ENCODE measurements around the gene CDKL4. TPM values are rescaled to one million over a fixed set of nuclear protein-coding genes. Genes with fewer than 3 reads are reported as not detected.
A peak's percentile ranks its signal among the peaks of the same experiment; 100 is the strongest.

The CDKL4 gene
- total and polyA plus RNA-seq, 8 donors, result 0.14 to 0.79 (median 0.25) TPM; not detected in 1

- H3K4me3 ChIP-seq, result no peak overlapping the region
- no peak for ATAC-seq
- H3K36me3 ChIP-seq, result no peaks in the 10 kb centered on the region
- no peak for FAIRE-seq
- no peaks in the 10 kb centered on the region for H3K4me1 ChIP-seq
- no peak for TF ChIP-seq CTCF (IDR thresholded peaks at IDR 0.05)
- intact Hi-C loops (cut with DNase I), result no loop called here
- DNase-seq, result no peak
- H3K9me3 ChIP-seq, result no peaks in the 10 kb centered on the region
- no peaks in the 10 kb centered on the region for H3K27me3 ChIP-seq
- no peak overlapping the region for H3K27ac ChIP-seq
These were observed 11.6 kb downstream of the CDKL4 start for GRCh38 chr2:39232141-39232540.

GRCh38 chr2:39228413-39229209, 15.2 kb downstream of the CDKL4 start:
- TF ChIP-seq CTCF (IDR thresholded peaks at IDR 0.05), result peak in 1 of 4 donors; percentile 3
- 29 to 34% methylated on average over 19 of the region's 19 CpGs for WGBS, 2 donors
- Histone ChIP-seq H3K27ac (no peak overlapping the region), H3K27me3 (no peaks in the 10 kb centered on the region), H3K4me1 (no peaks in the 10 kb centered on the region), H3K36me3 (no peaks in the 10 kb centered on the region), H3K9me3 (no peaks in the 10 kb centered on the region), H3K4me3 (no peak overlapping the region)
- ATAC-seq (peak in 2 of 4 donors; percentile 15 to 28), DNase-seq (no peak), FAIRE-seq (no peak)
- intact Hi-C loops (cut with DNase I), result loop anchor here (5.0 to 10.0 kb wide), 3 partner anchors 171 to 281 kb away; no protein-coding TSS in a partner anchor

GRCh38 chr2:39227628-39228412, 15.9 kb downstream of the CDKL4 start:
- no peaks in the 10 kb centered on the region for H3K27me3 ChIP-seq
- H3K4me1 ChIP-seq, result no peaks in the 10 kb centered on the region
- intact Hi-C loops (cut with DNase I), result loop anchor here (5.0 to 10.0 kb wide), 3 partner anchors 171 to 281 kb away; no protein-coding TSS in a partner anchor
- peak; percentile 64 to 85 (median 77) for TF ChIP-seq CTCF (IDR thresholded peaks at IDR 0.05)
- DNase-seq, result peak; percentile 49 to 89 (median 76)
- no peaks in the 10 kb centered on the region for H3K36me3 ChIP-seq
- H3K9me3 ChIP-seq, result no peaks in the 10 kb centered on the region
- H3K27ac ChIP-seq, result no peak overlapping the region
- no peak overlapping the region for H3K4me3 ChIP-seq
- WGBS, 2 donors, result 18 to 23% methylated on average over 9 of the region's 9 CpGs
- ATAC-seq, result peak; percentile 86 to 98 (median 96)
- FAIRE-seq, result peak; percentile 29

GRCh38 chr2:39225567-39225966, 18.2 kb downstream of the CDKL4 start:
- 60 to 88% methylated on average over 1 of the region's 1 CpG for WGBS, 2 donors
- DNase-seq, result no peak
- no peaks in the 10 kb centered on the region for H3K36me3 ChIP-seq
- TF ChIP-seq CTCF (IDR thresholded peaks at IDR 0.05), result no peak
- H3K9me3 ChIP-seq, result no peaks in the 10 kb centered on the region
- no peak overlapping the region for H3K4me3 ChIP-seq
- no peak for FAIRE-seq
- no peaks in the 10 kb centered on the region for H3K4me1 ChIP-seq
- ATAC-seq, result no peak
- H3K27me3 ChIP-seq, result no peaks in the 10 kb centered on the region
- no peak overlapping the region for H3K27ac ChIP-seq
- intact Hi-C loops (cut with DNase I), result loop anchor here (5.0 to 10.0 kb wide), 3 partner anchors 168 to 278 kb away; no protein-coding TSS in a partner anchor

Data from pancreas (tissue), 10 donors.